B cell (primary cell): ENCODE results near the gene PPP6R1. TPM values are rescaled to one million over a fixed set of nuclear protein-coding genes. Genes with fewer than 3 reads are reported as not detected.

Source experiments
- ATAC-seq: fragments of 200-7000 bp; cut with Tn5 transposase; one replicate; pipeline ENCODE4 v1.10.0; 2021; ENCODE audit warnings: low read depth, mild to moderate bottlenecking, moderate number of reproducible peaks, moderate library complexity
- CTCF ChIA-PET: fragments of 350-600 bp; sonication (Branson Sonifier 250); formaldehyde crosslinking; loops from one replicate; lab custom pipeline; 2021; ENCODE audit warnings: antibody characterized with exemption, inconsistent platforms; lab: Charles Lee
- POLR2A ChIA-PET: fragments of 350-600 bp; sonication (Branson Sonifier 250); formaldehyde crosslinking; loops from one replicate; lab custom pipeline; 2021; ENCODE audit warnings: antibody characterized with exemption; lab: Charles Lee
- DNase-seq: peaks from one replicate; pipeline ENCODE4 v3.0.0; 2013
- H2AFZ ChIP-seq: 2 replicates; pipeline ENCODE4 v1.6.1; 2012; ENCODE audit warnings: mild to moderate bottlenecking, low read depth, low read length; ENCODE audit not compliant: insufficient read depth, poor library complexity, severe bottlenecking
- H3K27ac ChIP-seq, 2 donors: 1 replicate in 1 of 2; 2 replicates in 1 of 2; pipeline ENCODE4 v1.5.1; 2012 to 2013; ENCODE audit warnings: low read length in 2 of 2, mild to moderate bottlenecking in 2 of 2, moderate library complexity in 1 of 2
- H3K27me3 ChIP-seq, 4 experiments: fragments of 200-600 bp in 1 of 4; sonication (generic) in 1 of 4; replicated peaks in 1 of 4; 1 replicate in 2 of 4; 2 replicates in 2 of 4; pipeline versions ENCODE4 v1.6.1 to v1.7.0; 2013 to 2016; ENCODE audit warnings: low read length in 3 of 4, mild to moderate bottlenecking in 2 of 4, mixed read lengths in 1 of 4, moderate library complexity in 1 of 4; ENCODE audit not compliant: insufficient read depth in 4 of 4, control insufficient read depth in 3 of 4; ENCODE audit errors: control extremely low read depth in 1 of 4
- H3K36me3 ChIP-seq, 2 experiments: replicated peaks in 1 of 2; 1 replicate in 1 of 2; 2 replicates in 1 of 2; pipeline versions ENCODE4 v1.6.1 to v1.7.1; 2013; ENCODE audit warnings: low read length in 1 of 2; ENCODE audit not compliant: insufficient read depth in 2 of 2, control insufficient read depth in 1 of 2; ENCODE audit errors: control extremely low read depth in 1 of 2, extremely low read depth in 1 of 2
- H3K4me1 ChIP-seq, 2 donors: fragments of 200-600 bp in 1 of 2; sonication (generic) in 1 of 2; 1 replicate in 1 of 2; 2 replicates in 1 of 2; pipeline versions ENCODE4 v1.5.1 to v1.6.1; 2013 to 2017; ENCODE audit warnings: low read length in 2 of 2; ENCODE audit not compliant: control insufficient read depth in 2 of 2, insufficient read depth in 2 of 2
- H3K4me2 ChIP-seq: replicated peaks from 2 replicates; pipeline ENCODE3; 2012; ENCODE audit warnings: mild to moderate bottlenecking, low read depth, low read length; ENCODE audit not compliant: poor library complexity, severe bottlenecking
- H3K4me3 ChIP-seq, 5 experiments: fragments of 200-600 bp in 1 of 5; sonication (generic) in 1 of 5; 1 replicate in 3 of 5; 2 replicates in 2 of 5; pipeline versions ENCODE4 v1.5.1 to v1.7.0; 2011 to 2016; ENCODE audit warnings: low read length in 4 of 5, mild to moderate bottlenecking in 4 of 5, low read depth in 2 of 5, control low read depth in 1 of 5, moderate library complexity in 1 of 5; ENCODE audit not compliant: insufficient read depth in 1 of 5; ENCODE audit errors: control extremely low read depth in 1 of 5, extremely low read depth in 1 of 5
- H3K79me2 ChIP-seq: fragments of 200-600 bp; sonication (generic); one replicate; pipeline ENCODE4 v1.6.0; 2016; ENCODE audit warnings: low read length; ENCODE audit not compliant: control insufficient read depth, insufficient read depth
- H3K9ac ChIP-seq: fragments of 200-600 bp; sonication (generic); 2 replicates; pipeline ENCODE4 v1.6.1; 2017; ENCODE audit warnings: mild to moderate bottlenecking, low read length, moderate library complexity
- H3K9me3 ChIP-seq, 3 donors: one replicate each; pipeline versions ENCODE4 v1.6.1 to v1.7.1; 2013; ENCODE audit warnings: low read length in 2 of 3; ENCODE audit not compliant: control insufficient read depth in 2 of 3, insufficient read depth in 1 of 3; ENCODE audit errors: control extremely low read depth in 1 of 3
- H4K20me1 ChIP-seq: 2 replicates; pipeline ENCODE4 v1.6.0; 2012; ENCODE audit warnings: mild to moderate bottlenecking, low read length; ENCODE audit not compliant: insufficient read depth, control insufficient read depth, poor library complexity, severe bottlenecking
- H3K27ac Mint-ChIP-seq: one replicate; pipeline ENCODE4 v1.8.0; 2021; ENCODE audit warnings: mixed read lengths
- H3K27me3 Mint-ChIP-seq: one replicate; pipeline ENCODE4 v1.8.0; 2021; ENCODE audit warnings: mixed read lengths
- H3K4me1 Mint-ChIP-seq: one replicate; pipeline ENCODE4 v1.8.0; 2021; ENCODE audit warnings: mixed read lengths
- H3K4me3 Mint-ChIP-seq: one replicate; pipeline ENCODE4 v1.8.0; 2021; ENCODE audit warnings: mixed read lengths
- H3K9me3 Mint-ChIP-seq: one replicate; pipeline ENCODE4 v1.8.0; 2022; ENCODE audit warnings: mixed read lengths; ENCODE audit not compliant: insufficient read depth
- EZH2 ChIP-seq: IDR thresholded peaks from 2 replicates; pipeline ENCODE4 v1.6.1; 2012; ENCODE audit warnings: borderline replicate concordance, low read depth, mild to moderate bottlenecking, moderate library complexity, low read length; ENCODE audit not compliant: insufficient read depth, poor library complexity, severe bottlenecking
- WGBS: methylation state at CpG from one replicate; pipeline ENCODE4 v1.1.5; 2013; ENCODE audit warnings: missing lambda C conversion rate; ENCODE audit not compliant: insufficient coverage; 5-methylcytosine and 5-hydroxymethylcytosine counted together
- intact Hi-C: fragments of 100-400 bp; cut with micrococcal nuclease; formaldehyde crosslinking; loops from one replicate; pipeline ENCODE4 v1.10.0; 2022
- polyA plus RNA-seq: library from polyadenylated mRNA; depleted of rRNA; stranded (reverse); fragments of >200 nt; gene quantifications from 2 replicates; pipeline ENCODE4 v1.2.3, GENCODE V29; 2012
- total RNA-seq, 2 donors: library from RNA; stranded (reverse); fragments of 120-200 nt in 1 of 2; gene quantifications; 1 replicate in 1 of 2; 2 replicates in 1 of 2; pipeline versions ENCODE4 v1.2.3 to v1.2.4, GENCODE V29; 2013 to 2022
- TF ChIP-seq, protein P1 (sequence below): fragments of 200-600 bp; IDR thresholded peaks from one replicate; pipeline ENCODE4 v1.8.0; 2022; ENCODE audit warnings: antibody characterized with exemption, mild to moderate bottlenecking

Gene PPP6R1
- total and polyA plus RNA-seq, 2 donors (not counting 1 experiment from before 2014, with no cell fraction given) = 122 to 193 TPM

DNA sequence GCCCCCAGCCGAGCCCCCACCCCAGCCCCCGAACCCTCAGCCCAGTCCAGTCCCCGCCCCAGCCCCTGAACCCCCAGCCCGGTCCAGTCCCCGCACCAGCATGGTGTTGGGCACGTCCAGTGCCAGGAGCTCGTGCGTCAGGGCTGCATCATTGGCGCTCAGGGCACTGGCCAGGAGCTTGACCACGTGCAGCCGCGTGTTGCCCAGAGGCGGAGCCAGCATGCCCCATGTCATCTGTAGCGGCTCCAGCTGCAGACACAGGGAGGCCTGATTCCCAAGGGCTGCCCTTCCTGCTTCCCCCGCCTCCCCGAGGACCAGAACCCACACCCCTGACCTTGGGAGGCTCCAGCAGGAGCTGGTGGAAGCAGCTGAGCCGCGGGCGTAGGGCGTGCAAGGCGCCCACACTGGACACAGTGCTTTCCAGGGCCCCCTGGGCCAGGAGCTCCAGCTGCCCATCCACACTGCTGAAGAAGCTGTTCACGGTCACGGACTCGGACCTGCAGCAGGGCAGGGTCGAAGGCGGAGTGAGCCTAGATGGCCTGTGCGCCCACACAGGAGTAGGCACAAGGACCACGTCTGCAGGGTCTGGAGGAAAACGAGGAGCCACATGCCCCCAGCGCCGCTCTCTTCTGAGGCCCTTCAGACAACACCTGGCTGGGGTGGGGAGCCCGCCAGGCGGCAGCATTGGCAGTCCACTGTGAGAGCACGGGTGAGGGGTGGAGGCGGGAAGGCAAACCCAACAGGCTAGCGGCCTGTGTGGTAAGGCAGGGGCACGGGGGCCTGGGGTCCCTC, 17.5 kb downstream of the PPP6R1 start:
- POLR2A ChIA-PET = no interaction called here
- Histone ChIP-seq H4K20me1 (peaks cover 100% of the 10 kb centered on the region), H3K27ac (no peak overlapping the region), H3K79me2 (peaks cover 91% of the 10 kb centered on the region), H3K4me2 (no peak overlapping the region), H3K4me3 (no peak overlapping the region), H3K9me3 (no peaks in the 10 kb centered on the region), H3K9ac (no peak overlapping the region), H3K36me3 (peaks cover 0 to 97% of the 10 kb centered on the region in 2 experiments), H3K27me3 (no peaks in the 10 kb centered on the region), H2AFZ (no peak overlapping the region), H3K4me1 (no peaks in the 10 kb centered on the region)
- Mint-ChIP-seq H3K9me3 (no peaks in the 10 kb centered on the region), H3K4me1 (peaks cover 1% of the 10 kb centered on the region), H3K27me3 (no peaks in the 10 kb centered on the region), H3K27ac (no peak overlapping the region), H3K4me3 (no peak overlapping the region)
- intact Hi-C loops = no loop called here
- CTCF ChIA-PET = interaction anchor here (1.2 kb wide), 1 partner anchor 100 kb away, joined by 3 read pairs; no protein-coding TSS in a partner anchor
- WGBS = 96% methylated on average over 33 of the region's 37 CpGs
- ATAC-seq = no peak
- DNase-seq = no peak
- TF ChIP-seq, protein P1, sequence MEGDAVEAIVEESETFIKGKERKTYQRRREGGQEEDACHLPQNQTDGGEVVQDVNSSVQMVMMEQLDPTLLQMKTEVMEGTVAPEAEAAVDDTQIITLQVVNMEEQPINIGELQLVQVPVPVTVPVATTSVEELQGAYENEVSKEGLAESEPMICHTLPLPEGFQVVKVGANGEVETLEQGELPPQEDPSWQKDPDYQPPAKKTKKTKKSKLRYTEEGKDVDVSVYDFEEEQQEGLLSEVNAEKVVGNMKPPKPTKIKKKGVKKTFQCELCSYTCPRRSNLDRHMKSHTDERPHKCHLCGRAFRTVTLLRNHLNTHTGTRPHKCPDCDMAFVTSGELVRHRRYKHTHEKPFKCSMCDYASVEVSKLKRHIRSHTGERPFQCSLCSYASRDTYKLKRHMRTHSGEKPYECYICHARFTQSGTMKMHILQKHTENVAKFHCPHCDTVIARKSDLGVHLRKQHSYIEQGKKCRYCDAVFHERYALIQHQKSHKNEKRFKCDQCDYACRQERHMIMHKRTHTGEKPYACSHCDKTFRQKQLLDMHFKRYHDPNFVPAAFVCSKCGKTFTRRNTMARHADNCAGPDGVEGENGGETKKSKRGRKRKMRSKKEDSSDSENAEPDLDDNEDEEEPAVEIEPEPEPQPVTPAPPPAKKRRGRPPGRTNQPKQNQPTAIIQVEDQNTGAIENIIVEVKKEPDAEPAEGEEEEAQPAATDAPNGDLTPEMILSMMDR = no peak
- TF ChIP-seq EZH2 = no peak

- peaks cover 1% of the 10 kb centered on the region for H3K4me1 Mint-ChIP-seq
- no peak overlapping the region for H3K27ac Mint-ChIP-seq
- no peaks in the 10 kb centered on the region for H3K9me3 ChIP-seq
- H3K4me1 ChIP-seq = no peaks in the 10 kb centered on the region
- no peak overlapping the region for H2AFZ ChIP-seq
- intact Hi-C loops = no loop called here
- no peak overlapping the region for H3K4me2 ChIP-seq
- no peak for TF ChIP-seq EZH2
- TF ChIP-seq, protein P1 = no peak
- no peaks in the 10 kb centered on the region for H3K27me3 ChIP-seq
- no peaks in the 10 kb centered on the region for H3K9me3 Mint-ChIP-seq
- peaks cover 0 to 97% of the 10 kb centered on the region in 2 experiments for H3K36me3 ChIP-seq
- ChIA-PET POLR2A (no interaction called here), CTCF (interaction anchor here (1.2 kb wide), 1 partner anchor 99 kb away, joined by 3 read pairs; no protein-coding TSS in a partner anchor)
- DNase-seq = no peak
- no peak overlapping the region for H3K27ac ChIP-seq
- H3K4me3 ChIP-seq = no peak overlapping the region
- H3K4me3 Mint-ChIP-seq = no peak overlapping the region
- peaks cover 91% of the 10 kb centered on the region for H3K79me2 ChIP-seq
- peaks cover 100% of the 10 kb centered on the region for H4K20me1 ChIP-seq
- ATAC-seq = no peak
- no peak overlapping the region for H3K9ac ChIP-seq
- no peaks in the 10 kb centered on the region for H3K27me3 Mint-ChIP-seq
- 97% methylated on average over 3 of the region's 6 CpGs for WGBS
These were observed 18.1 kb downstream of the PPP6R1 start for GRCh38 chr19:55240713-55241020.
